IPS-NIHi11 (cell line): ENCODE data around the gene ATXN7L1.

ENCODE experiments used
- DNase-seq: peaks from one replicate; pipeline ENCODE4 v3.0.0; 2012; ENCODE audit warnings: mixed read lengths, low spot score

Gene ATXN7L1

GRCh38 chr7:105647591-105647990, 228.8 kb downstream of the ATXN7L1 start:
- no peak for DNase-seq

GRCh38 chr7:105644937-105645336, 231.5 kb downstream of the ATXN7L1 start:
- no peak for DNase-seq

GRCh38 chr7:105643851-105644250, 232.5 kb downstream of the ATXN7L1 start:
- DNase-seq: no peak

GRCh38 chr7:105643384-105643783, 233.0 kb downstream of the ATXN7L1 start:
- peak; percentile 72 for DNase-seq

DNA sequence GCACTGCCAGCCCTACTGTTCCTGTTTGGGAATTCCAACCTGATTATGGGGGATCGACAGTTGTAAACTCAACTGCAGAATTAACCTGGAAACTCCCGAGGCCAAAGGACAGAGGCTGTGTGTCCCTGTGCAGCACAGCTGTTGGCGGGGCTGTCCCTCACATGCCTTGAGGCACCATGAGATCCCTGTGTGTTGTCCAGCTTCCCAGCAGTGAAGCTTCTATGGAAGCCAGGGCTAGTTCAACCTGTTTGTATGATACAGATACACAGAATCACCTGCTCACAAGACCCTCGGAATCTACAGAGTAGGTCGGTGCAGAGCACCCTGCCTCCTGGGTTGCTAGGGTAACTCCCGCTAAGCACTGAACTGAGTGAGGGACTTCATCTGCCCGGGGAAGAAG, 234.1 kb downstream of the ATXN7L1 start:
- DNase-seq: no peak

DNA sequence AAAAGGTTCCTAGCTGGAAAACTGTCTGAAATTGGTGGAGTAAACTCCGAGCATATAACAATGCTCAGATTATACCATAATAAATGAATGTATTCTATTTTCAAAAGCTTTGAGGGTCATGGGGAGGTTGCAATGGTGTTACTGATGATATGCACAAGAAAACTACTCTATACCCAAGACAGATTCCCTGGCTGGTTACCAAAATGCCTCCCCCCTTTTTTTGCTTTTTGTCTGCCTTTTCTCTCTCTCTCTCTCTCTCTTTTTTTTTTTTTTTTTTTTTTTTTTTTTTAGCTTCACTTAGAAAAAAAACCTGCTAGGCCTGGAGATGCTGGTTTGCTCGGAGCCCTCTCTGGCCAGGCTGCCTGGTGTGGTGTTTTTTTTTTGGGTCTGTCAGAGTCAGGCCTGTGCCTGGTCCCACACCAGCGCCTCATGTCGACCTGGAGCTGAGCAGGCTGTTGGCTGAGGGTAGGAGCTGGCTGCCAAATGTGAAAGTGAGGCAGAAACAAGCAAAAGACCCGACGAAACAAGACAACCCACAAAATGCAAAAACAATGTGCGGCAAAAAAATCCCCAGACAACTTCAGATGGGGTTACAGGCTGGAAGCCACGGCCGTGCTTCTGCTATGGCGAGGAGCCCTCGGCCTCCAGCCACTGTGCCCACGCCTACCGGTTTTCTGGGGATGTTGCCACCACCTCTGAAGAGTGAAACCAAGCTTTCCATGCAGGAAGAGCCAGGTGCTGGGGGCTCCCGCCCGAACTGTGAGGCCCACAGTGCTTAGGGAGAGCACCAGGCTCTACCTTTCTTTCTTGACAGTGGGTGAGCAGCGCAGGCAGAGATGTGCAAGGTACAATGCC, 235.2 kb downstream of the ATXN7L1 start:
- no peak for DNase-seq

GRCh38 chr7:105639667-105640493, 236.5 kb downstream of the ATXN7L1 start:
- DNase-seq: no peak

DNA sequence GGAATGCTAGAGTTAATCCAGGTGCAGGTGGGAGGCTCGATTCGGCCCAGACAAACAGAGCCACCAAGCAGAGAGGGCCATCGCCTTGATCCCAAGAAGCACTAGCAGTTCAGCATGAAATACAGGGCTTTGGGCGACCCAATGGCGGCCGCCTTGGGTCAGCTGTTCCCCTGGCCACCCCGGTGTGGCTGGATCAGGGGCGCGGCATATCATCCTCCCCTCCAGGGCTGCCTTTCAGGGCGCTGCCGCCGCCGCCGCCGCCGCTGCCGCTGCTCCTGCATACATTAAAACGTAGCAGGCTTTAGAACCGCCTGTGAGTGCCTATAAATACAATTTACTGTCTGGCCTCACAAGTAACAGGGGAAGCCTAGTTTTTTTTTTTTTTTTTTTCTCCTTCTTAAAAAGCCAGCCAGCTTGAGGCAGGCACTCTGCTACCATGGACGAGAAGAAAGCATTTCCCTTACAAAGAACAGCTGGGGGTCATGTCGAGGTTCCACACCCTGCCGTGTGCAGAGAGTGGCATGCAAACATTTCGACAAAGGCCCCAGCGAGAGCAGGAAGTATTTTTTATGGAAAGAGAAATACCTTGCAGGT, 237.4 kb downstream of the ATXN7L1 start:
- peak; percentile 71 for DNase-seq

DNA sequence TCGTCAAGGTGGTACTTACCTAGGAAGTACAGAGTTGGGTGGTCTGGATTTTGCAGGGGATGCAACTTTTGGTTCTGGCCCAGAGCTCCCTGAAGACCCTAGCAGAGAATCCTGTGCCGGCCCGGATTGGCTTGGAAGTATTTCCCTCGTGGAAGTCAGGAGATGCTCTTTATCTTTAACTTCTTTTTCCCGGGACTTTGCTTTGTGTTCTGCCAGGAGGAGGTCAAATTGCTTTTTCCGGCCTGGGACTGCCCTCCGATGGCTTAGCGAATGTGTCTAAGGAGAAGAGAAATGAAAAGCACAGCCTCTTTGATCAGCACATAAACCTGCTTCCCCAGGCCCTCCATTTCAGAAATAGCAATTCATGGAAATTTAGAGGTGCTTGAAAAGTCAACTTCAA, 238.1 kb downstream of the ATXN7L1 start:
- DNase-seq: no peak

DNA sequence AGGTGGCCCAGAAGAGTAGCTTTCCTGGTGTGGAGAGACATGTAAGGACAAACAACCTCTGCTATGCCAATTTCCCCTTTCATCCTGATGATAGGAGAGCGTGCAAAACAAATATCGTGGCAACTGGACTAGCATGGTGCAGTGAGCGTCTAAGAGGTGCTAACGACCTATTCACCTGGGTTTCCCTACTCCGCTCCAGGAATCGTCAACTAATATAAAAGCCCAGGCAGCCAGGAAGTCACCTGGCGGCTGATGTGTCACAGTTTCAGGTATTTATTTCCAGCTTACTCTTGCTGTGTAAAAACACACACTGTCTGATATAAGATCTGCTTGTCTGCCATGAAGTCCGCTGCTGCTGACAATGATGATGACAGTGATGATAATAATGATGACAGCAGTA, 238.6 kb downstream of the ATXN7L1 start:
- DNase-seq: no peak

DNA sequence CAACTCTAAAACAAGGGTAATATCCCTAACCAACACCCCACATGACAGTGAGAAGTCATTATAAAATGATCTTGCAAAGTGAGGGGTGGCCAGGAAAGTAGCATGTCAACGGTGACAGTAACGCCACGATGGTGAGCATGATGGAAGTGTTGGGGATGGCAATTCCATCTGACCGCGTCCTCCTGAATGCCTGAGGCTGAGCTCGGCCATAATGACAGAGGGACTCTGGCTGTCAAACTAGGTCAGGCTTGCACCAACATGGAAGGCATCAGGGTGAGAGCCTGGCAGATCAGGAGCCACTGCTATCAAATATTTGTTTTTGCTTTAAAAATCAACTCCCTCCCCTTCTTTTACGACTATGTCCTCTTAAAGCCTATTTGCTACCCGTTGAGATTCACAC, 239.4 kb downstream of the ATXN7L1 start:
- DNase-seq: no peak

DNA sequence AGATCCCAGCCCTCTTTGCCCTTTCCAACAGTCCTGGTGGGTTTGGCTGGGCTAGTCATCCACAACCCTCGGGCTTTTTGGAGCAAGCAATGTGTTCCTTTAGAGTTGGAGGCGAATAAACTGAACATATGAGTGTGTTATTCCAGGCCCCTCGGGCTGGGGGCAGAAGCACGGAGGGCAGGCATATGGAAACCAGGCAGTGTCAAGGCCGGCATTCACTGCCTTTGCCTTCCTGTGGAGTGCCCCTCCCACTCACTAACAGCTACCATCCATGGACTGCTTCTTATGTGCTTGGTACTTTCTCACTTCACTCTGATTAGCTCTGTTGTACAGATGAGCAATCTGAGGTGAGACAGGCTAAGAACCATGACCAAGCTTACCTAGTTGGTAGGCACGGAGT, 241.2 kb downstream of the ATXN7L1 start:
- DNase-seq: no peak

DNA sequence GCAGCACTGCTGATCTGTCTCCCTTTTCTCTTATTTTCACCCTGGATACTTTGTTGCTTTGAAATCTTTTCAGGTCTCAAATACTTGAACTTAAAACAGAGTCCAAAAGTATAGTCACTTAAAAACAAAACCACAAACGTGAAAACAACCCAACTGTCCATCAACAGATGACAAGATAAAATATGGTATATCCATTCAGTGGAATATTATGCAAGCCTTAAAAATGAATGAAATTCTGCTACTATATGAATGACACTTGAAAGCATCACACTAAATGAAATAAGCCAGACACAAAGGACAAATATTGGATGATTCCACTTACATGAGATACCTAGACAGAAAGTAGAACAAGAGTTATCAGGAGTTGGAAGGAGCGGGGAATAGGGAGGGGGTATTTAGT, 250.4 kb downstream of the ATXN7L1 start:
- no peak for DNase-seq

DNA sequence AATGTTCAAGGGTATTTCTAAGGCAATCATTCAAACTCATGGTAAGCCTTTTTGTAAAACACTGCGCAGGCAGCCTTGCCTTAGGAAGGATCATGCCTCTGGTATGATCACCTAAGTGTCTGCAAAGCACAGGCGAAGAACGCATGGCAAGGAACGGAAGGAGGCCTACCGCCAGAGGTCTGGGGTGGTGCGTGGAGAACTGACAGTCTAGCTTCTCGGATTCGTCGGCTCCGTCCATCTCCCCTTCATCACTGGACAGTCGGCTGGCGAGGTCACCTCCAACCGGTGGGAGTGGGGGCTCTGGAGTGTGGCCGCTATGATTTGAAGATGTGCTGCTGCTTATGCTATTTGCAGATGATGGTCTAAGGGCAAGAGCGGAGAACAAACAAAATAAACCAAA, 252.5 kb downstream of the ATXN7L1 start:
- no peak for DNase-seq

DNA sequence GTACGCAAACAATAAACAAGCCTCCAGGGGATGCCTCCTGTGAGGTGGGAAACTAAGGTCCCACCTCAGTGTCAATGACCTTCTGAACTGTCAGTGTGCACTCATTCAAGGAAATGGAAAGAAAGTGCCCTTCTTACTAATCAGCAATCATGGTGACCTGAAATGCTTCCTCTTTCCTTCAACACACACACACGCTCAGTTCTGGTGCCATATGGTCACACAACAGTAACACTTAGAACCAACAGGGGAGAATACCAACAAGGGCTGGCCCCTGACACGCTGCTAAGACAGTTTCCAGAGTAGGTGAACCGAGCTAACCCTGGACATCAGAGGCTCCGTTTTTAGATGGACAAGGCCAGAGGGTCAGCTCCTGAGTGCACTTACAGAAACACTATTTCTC, 253.0 kb downstream of the ATXN7L1 start:
- DNase-seq: no peak

GRCh38 chr7:105622106-105622731, 254.2 kb downstream of the ATXN7L1 start:
- DNase-seq: no peak

DNA sequence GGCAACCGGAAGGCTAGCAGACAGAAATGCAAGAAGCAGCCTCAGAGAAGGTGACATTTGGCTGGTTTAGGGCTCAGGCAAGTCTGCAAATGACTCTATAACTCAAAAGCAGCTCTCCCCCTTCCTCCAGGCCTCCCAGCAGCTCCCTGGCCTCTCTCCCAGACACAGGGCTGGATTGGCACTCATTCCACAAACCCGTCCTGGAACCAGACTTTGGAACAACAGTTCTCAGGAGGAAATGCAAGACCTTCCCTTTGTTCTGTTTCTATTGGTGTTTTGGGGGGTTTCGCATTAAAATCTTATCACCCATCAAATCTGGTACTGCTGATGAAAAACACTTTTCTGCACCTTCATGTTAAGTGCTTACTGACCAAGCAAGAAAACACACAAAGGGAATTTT, 254.8 kb downstream of the ATXN7L1 start:
- DNase-seq: no peak

GRCh38 chr7:105621176-105621575, 255.2 kb downstream of the ATXN7L1 start:
- DNase-seq: no peak

GRCh38 chr7:105619590-105619989, 256.8 kb downstream of the ATXN7L1 start:
- no peak for DNase-seq

DNA sequence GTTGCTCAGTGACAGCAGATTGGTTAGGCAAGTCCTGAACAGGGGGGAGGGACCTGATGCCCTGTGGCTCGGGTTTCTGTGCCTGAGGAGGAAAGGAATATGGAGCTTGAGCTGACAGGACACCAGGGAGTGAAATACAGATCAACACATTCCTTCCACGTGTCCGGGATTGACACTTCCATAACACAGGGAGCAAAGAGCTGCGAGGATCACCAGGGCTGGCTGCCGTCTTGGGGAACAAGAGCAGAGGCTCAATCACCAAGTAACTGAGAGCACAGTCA, 258.4 kb downstream of the ATXN7L1 start:
- DNase-seq: no peak

DNA sequence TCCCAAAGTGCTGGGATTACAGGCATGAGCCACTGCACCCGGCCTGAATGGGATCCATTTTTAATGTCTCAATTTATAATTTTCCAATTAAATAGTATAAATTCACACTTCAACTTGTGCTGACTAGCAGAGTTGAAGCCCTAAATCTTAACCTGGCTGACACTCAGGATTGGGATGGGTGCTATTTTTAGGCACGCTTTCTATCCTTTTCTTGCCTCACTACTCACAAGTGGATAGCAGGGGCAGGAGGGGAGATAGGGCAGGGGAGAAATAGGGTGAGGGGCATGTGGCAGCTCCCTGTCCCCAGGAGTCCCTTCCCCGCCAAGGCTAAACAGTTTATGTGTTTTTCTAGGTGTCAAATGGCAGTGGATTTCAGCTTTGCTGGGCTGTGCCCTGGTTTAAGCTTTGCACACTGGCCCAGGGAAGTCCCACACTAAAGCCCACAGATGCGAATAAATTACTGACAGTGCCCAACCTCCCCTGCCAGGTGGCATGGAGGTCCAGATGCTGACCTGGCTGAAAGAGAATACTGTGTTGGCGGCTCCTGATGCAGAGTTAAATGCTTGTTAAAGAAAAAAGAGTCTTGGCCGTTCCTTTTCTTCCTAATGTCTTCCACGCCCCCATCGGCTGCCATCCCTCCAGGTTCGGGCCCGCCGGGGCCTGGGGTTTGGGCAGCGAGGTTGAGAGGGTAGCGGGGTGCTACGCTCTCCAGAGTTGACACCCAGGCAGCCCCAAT, 259.0 kb downstream of the ATXN7L1 start:
- DNase-seq: no peak

DNA sequence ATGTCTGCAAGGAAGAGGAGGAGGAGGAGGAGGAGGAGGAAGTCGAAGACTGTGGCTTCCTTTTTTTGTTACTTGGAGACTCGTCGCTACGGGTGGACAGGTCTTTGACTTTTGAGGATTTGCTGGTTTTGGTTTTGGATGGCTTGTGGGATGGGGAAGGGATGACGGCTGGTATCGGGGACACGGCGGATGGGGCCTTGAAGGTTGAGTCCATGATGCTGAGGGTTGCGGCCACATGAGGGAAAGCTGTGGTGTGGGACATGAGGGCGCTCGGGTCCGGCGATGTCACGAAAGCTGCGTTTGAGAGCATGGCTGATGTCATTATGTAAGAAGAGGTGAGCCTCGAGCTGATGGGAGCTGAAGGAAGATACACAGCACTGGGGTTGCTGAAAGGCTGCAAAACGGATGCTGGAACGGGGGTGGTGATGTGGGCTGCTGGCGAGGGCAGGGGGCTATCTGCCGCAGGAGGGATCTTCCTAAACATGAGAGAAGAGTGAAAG, 262.0 kb downstream of the ATXN7L1 start:
- no peak for DNase-seq
